Measurements from ENCODE around the gene TMEM179. TPM values are rescaled to one million over a fixed set of nuclear protein-coding genes. Genes with fewer than 3 reads are reported as not detected.

The TMEM179 gene
- total and polyA plus RNA-seq, 8 donors = 1.1 to 35.3 (median 3.3) TPM

GRCh38 chr14:104546591-104547309, 57.8 kb downstream of the TMEM179 start:
- ATAC-seq (no peak), FAIRE-seq (no peak), DNase-seq (no peak)
- TF ChIP-seq CTCF (IDR thresholded peaks at IDR 0.05) = no peak
- WGBS, 2 donors = 54 to 61% methylated on average over 19 of the region's 19 CpGs
- no peak overlapping the region for H3K4me3 ChIP-seq
- intact Hi-C loops (cut with DNase I) = no loop called here
- peaks cover 0 to 3% (median 1%) of the 10 kb centered on the region in 4 donors for H3K27me3 ChIP-seq
- H3K36me3 ChIP-seq = no peaks in the 10 kb centered on the region
- no peaks in the 10 kb centered on the region for H3K4me1 ChIP-seq
- no peaks in the 10 kb centered on the region for H3K9me3 ChIP-seq
- H3K27ac ChIP-seq = no peak overlapping the region

GRCh38 chr14:104545942-104546501, 58.5 kb downstream of the TMEM179 start:
- Histone ChIP-seq H3K4me3 (no peak overlapping the region), H3K27ac (no peak overlapping the region), H3K9me3 (no peaks in the 10 kb centered on the region), H3K4me1 (no peaks in the 10 kb centered on the region), H3K27me3 (peaks cover 0 to 9% (median 2%) of the 10 kb centered on the region in 4 donors), H3K36me3 (no peaks in the 10 kb centered on the region)
- WGBS, 2 donors = 20 to 23% methylated on average over 19 to 24 of the region's 24 CpGs
- DNase-seq (peak in 1 of 6 donors; percentile 9), ATAC-seq (no peak), FAIRE-seq (no peak)
- intact Hi-C loops (cut with DNase I) = no loop called here
- no peak for TF ChIP-seq CTCF (IDR thresholded peaks at IDR 0.05)

GRCh38 chr14:104545151-104545941, 59.2 kb downstream of the TMEM179 start:
- DNase-seq = no peak
- Histone ChIP-seq H3K9me3 (no peaks in the 10 kb centered on the region), H3K4me1 (no peaks in the 10 kb centered on the region), H3K27me3 (peaks cover 0 to 9% (median 3%) of the 10 kb centered on the region in 4 donors), H3K27ac (no peak overlapping the region), H3K4me3 (no peak overlapping the region), H3K36me3 (no peaks in the 10 kb centered on the region)
- intact Hi-C loops (cut with DNase I) = no loop called here
- no peak for ATAC-seq
- whole genome bisulfite sequencing, 2 donors = 44 to 54% methylated on average over 32 of the region's 32 CpGs
- no peak for TF ChIP-seq CTCF (IDR thresholded peaks at IDR 0.05)
- FAIRE-seq = no peak

GRCh38 chr14:104544362-104544961, 60.1 kb downstream of the TMEM179 start:
- Histone ChIP-seq H3K4me3 (no peak overlapping the region), H3K36me3 (no peaks in the 10 kb centered on the region), H3K4me1 (no peaks in the 10 kb centered on the region), H3K27me3 (peaks cover 0 to 9% (median 4%) of the 10 kb centered on the region in 4 donors), H3K27ac (no peak overlapping the region), H3K9me3 (no peaks in the 10 kb centered on the region)
- DNase-seq = no peak
- intact Hi-C loops (cut with DNase I) = no loop called here
- WGBS, 2 donors = 38 to 51% methylated on average over 17 of the region's 17 CpGs
- no peak for ATAC-seq
- TF ChIP-seq CTCF (IDR thresholded peaks at IDR 0.05) = no peak
- FAIRE-seq = no peak

Data from pancreas (tissue), 10 donors.